Measurements from ENCODE around the gene CCBE1. TPM values are rescaled to one million over a fixed set of nuclear protein-coding genes. Genes with fewer than 3 reads are reported as not detected.

The CCBE1 gene
- polyA plus RNA-seq, 2 of the 4 experiments (the other 2 are of a cell fraction) = 3.0 to 9.9 TPM

- ATAC-seq (no peak), DNase-seq (ENCODE audit: low read depth in 1 of 2, low spot score in 1 of 2) (no peak), FAIRE-seq (no peak)
- CTCF ChIA-PET = interaction anchor here (1.7 to 7.4 kb wide), 4 partner anchors 13 to 631 kb away, joined by 5 to 108 read pairs (median 62); no protein-coding TSS in a partner anchor
- Histone ChIP-seq H3K4me1 (no peaks in the 10 kb centered on the region), H3K4me3 (no peak overlapping the region), H3K27ac (no peak overlapping the region), H3K9me3 (no peaks in the 10 kb centered on the region), H3K4me2 (no peak overlapping the region)
- POLR2A ChIA-PET = no interaction called here
- TF ChIP-seq RFX5 (IDR thresholded peaks at IDR 0.05) (no peak), POLR2A (IDR thresholded peaks at IDR 0.05; ENCODE audit: low read length) (no peak), GATA3 (IDR thresholded peaks at IDR 0.05; ENCODE audit: borderline replicate concordance) (no peak), SMC3 (IDR thresholded peaks at IDR 0.05) (no peak), ZNF302 (CRISPR knock-in tag; IDR thresholded peaks at IDR 0.05) (no peak), MYC (IDR thresholded peaks at IDR 0.05; ENCODE audit: borderline replicate concordance, low read length) (no peak), HOXB13 (CRISPR knock-in tag; IDR thresholded peaks at IDR 0.05; ENCODE audit: low read depth) (no peak), JUNB (IDR thresholded peaks at IDR 0.05) (no peak), TFCP2L1 (CRISPR knock-in tag; IDR thresholded peaks at IDR 0.05) (no peak), CBX8 (IDR thresholded peaks at IDR 0.05) (no peak), FOSL2 (IDR thresholded peaks at IDR 0.05) (no peak), FOSL2 (CRISPR knock-in tag; IDR thresholded peaks at IDR 0.05) (no peak), USF2 (IDR thresholded peaks at IDR 0.05) (no peak), HEYL (CRISPR knock-in tag; IDR thresholded peaks at IDR 0.05) (no peak), SREBF2 (IDR thresholded peaks at IDR 0.05) (no peak)
- WGBS (ENCODE audit: missing lambda C conversion rate) = 82% methylated on average over 6 of the region's 6 CpGs
These were observed 296.8 kb downstream of the CCBE1 start for GRCh38 chr18:59400407-59400806.

- Histone ChIP-seq H3K27ac (no peak overlapping the region), H3K4me3 (no peak overlapping the region), H3K4me1 (no peaks in the 10 kb centered on the region), H3K4me2 (no peak overlapping the region), H3K9me3 (no peaks in the 10 kb centered on the region)
- WGBS (ENCODE audit: missing lambda C conversion rate) = 58% methylated on average over 10 of the region's 10 CpGs
- ATAC-seq (no peak), DNase-seq (ENCODE audit: low read depth in 1 of 2, low spot score in 1 of 2) (no peak), FAIRE-seq (no peak)
- ChIA-PET CTCF (interaction anchor here (1.3 to 1.4 kb wide), 2 partner anchors 146 to 627 kb away, joined by 3 to 5 read pairs; no protein-coding TSS in a partner anchor), POLR2A (no interaction called here)
- TF ChIP-seq ESRRA (IDR thresholded peaks at IDR 0.05; ENCODE audit: borderline replicate concordance, low read length) (no peak), RAD21 (conservative IDR thresholded peaks at IDR 0.05 in 1 of 2, IDR thresholded peaks at IDR 0.05 in 1 of 2) (no peak), CTCF (IDR thresholded peaks at IDR 0.05) (no peak), SMC3 (IDR thresholded peaks at IDR 0.05) (no peak), GATA3 (IDR thresholded peaks at IDR 0.05; ENCODE audit: borderline replicate concordance) (no peak), HDAC2 (IDR thresholded peaks at IDR 0.05) (no peak), HEYL (CRISPR knock-in tag; IDR thresholded peaks at IDR 0.05) (no peak), KDM1A (IDR thresholded peaks at IDR 0.05; ENCODE audit: low read depth) (no peak), ZNF302 (CRISPR knock-in tag; IDR thresholded peaks at IDR 0.05) (no peak), HMGXB4 (CRISPR knock-in tag; IDR thresholded peaks at IDR 0.05; ENCODE audit: borderline replicate concordance) (no peak), ZFP36 (IDR thresholded peaks at IDR 0.05; ENCODE audit: borderline replicate concordance, partially characterized antibody) (no peak), JUNB (IDR thresholded peaks at IDR 0.05) (no peak), RARB (CRISPR knock-in tag; IDR thresholded peaks at IDR 0.05) (no peak), HOXA7 (CRISPR knock-in tag; IDR thresholded peaks at IDR 0.05) (no peak), BCL3 (IDR thresholded peaks at IDR 0.05) (no peak), EP300 (IDR thresholded peaks at IDR 0.05) (no peak)
These were observed 301.7 kb downstream of the CCBE1 start for GRCh38 chr18:59395226-59396175.
